Right forelimb (tissue), 1 donor: ENCODE data around the gene EFEMP1.
"Not testable (repeated sequence)": the region's sequence is repeated elsewhere in the genome, so short reads cannot be mapped to it uniquely, and the experiment has no call there.

Experiments used
- DNase-seq: peaks from one replicate; pipeline ENCODE4 v3.0.0-alpha.2; 2018

Gene EFEMP1

GRCh38 chr2:55862246-55862645, 61.3 kb downstream of the EFEMP1 start:
- DNase-seq = no peak

GRCh38 chr2:55861733-55862132, 61.8 kb downstream of the EFEMP1 start:
- no peak for DNase-seq

- DNase-seq = no peak
Measured at GRCh38 chr2:55860832-55861231, 62.8 kb downstream of the EFEMP1 start.

- no peak for DNase-seq
Measured at GRCh38 chr2:55859875-55860274, 63.7 kb downstream of the EFEMP1 start.

- DNase-seq = no peak
Measured at GRCh38 chr2:55857766-55858165, 65.8 kb downstream of the EFEMP1 start.

GRCh38 chr2:55856936-55857335, 66.6 kb downstream of the EFEMP1 start:
- no peak for DNase-seq

- DNase-seq = no peak
Measured at GRCh38 chr2:55848096-55848495, 75.5 kb downstream of the EFEMP1 start.

GRCh38 chr2:55846426-55846825, 77.2 kb downstream of the EFEMP1 start:
- DNase-seq = no peak

- no peak for DNase-seq
Measured at GRCh38 chr2:55844986-55845385, 78.6 kb downstream of the EFEMP1 start.

- DNase-seq = no peak
Measured at GRCh38 chr2:55843994-55844345, 79.6 kb downstream of the EFEMP1 start.

- no peak for DNase-seq
Measured at GRCh38 chr2:55843096-55843993, 80.2 kb downstream of the EFEMP1 start.

- no peak for DNase-seq
Measured at GRCh38 chr2:55842046-55842445, 81.5 kb downstream of the EFEMP1 start.

- no peak for DNase-seq
Measured at GRCh38 chr2:55840460-55840859, 83.1 kb downstream of the EFEMP1 start.

GRCh38 chr2:55839182-55839819, 84.3 kb downstream of the EFEMP1 start:
- DNase-seq = no peak

- DNase-seq = no peak
Measured at GRCh38 chr2:55838653-55839052, 84.9 kb downstream of the EFEMP1 start.

- DNase-seq = not testable (repeated sequence)
Measured at GRCh38 chr2:55838117-55838516, 85.5 kb downstream of the EFEMP1 start.

- DNase-seq = no peak
Measured at GRCh38 chr2:55837073-55837472, 86.5 kb downstream of the EFEMP1 start.

- not testable (repeated sequence) for DNase-seq
Measured at GRCh38 chr2:55831671-55832410, 91.7 kb downstream of the EFEMP1 start.

- DNase-seq = no peak
Measured at GRCh38 chr2:55827855-55828254, 95.7 kb downstream of the EFEMP1 start.

GRCh38 chr2:55827428-55827827, 96.2 kb downstream of the EFEMP1 start:
- DNase-seq = not testable (repeated sequence)

GRCh38 chr2:55826246-55826645, 97.3 kb downstream of the EFEMP1 start:
- DNase-seq = no peak

- DNase-seq = no peak
Measured at GRCh38 chr2:55824551-55825096, 99.0 kb downstream of the EFEMP1 start.
